ENCODE results near the gene TFDP1.

The TFDP1 gene

DNA sequence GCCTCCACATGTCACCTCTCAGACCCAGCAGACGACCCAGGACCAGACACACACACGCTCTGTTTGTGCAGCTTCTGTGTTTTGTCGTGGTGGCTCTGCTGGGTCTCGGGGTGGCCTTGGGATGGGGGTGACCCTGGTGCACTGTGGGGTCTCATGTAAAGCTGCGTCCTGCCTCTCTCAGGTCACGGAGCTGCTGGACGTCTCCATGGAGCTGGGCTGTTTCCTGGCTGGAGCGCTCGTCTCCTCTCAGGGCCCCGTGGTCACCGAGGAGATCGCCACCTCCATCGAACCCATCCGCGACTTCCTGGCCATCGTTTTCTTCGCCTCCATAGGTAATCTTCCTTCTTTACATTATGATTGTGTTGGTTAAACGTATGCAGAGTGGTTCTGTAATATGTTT lies 45.4 kb upstream of the TFDP1 start:
- H3K4me3 ChIP-seq (ENCODE audit: low read depth in 1 of 2, low read length in 2 of 2) = no peak overlapping the region
- 0 out of 2 replicates have a peak, but pooled peaks cover 3% of the 10 kb centered on the region for H3K79me2 ChIP-seq (ENCODE audit: insufficient read depth, low read length)
- H3K27ac ChIP-seq (ENCODE audit: low read length) = no peak overlapping the region
- no peaks in the 10 kb centered on the region for H3K4me1 ChIP-seq (ENCODE audit: insufficient read depth, low read length)
- no peaks in the 10 kb centered on the region for H3K9me3 ChIP-seq (ENCODE audit: insufficient read depth, low read length, severe bottlenecking)
- H3K4me2 ChIP-seq (ENCODE audit: insufficient read depth, low read length) = no peak overlapping the region
- DNase-seq (no peak), ATAC-seq (ENCODE audit: insufficient read depth, low read depth) (no peak)
- no peaks in the 10 kb centered on the region for H3K27me3 ChIP-seq (ENCODE audit: insufficient read depth, low read length, poor library complexity)
- no peak overlapping the region for H2AFZ ChIP-seq (ENCODE audit: low read depth, low read length)
- peaks cover 23% of the 10 kb centered on the region for H3K36me3 ChIP-seq (ENCODE audit: insufficient read depth, low read length)
- H3K9ac ChIP-seq (ENCODE audit: low read depth, low read length) = no peak overlapping the region
- no peaks in the 10 kb centered on the region for H4K20me1 ChIP-seq (ENCODE audit: insufficient read depth, low read length)
- TF ChIP-seq CTCF (IDR thresholded peaks at IDR 0.05; ENCODE audit: borderline replicate concordance, extremely low read depth, low read length, poor library complexity, severe bottlenecking) (no peak), EZH2 (IDR thresholded peaks at IDR 0.05; ENCODE audit: borderline replicate concordance, low read depth, low read length, severe bottlenecking) (no peak)

- DNase-seq (no peak), ATAC-seq (ENCODE audit: insufficient read depth, low read depth) (no peak)
- Histone ChIP-seq H3K27ac (ENCODE audit: low read length) (no peak overlapping the region), H3K79me2 (ENCODE audit: insufficient read depth, low read length) (0 out of 2 replicates have a peak, but pooled peaks cover 3% of the 10 kb centered on the region), H3K9me3 (ENCODE audit: insufficient read depth, low read length, severe bottlenecking) (no peaks in the 10 kb centered on the region), H4K20me1 (ENCODE audit: insufficient read depth, low read length) (peaks cover 5% of the 10 kb centered on the region; the same call in 1 of the 2 replicates), H3K4me3 (ENCODE audit: low read depth in 1 of 2, low read length in 2 of 2) (no peak overlapping the region), H2AFZ (ENCODE audit: low read depth, low read length) (no peak overlapping the region), H3K36me3 (ENCODE audit: insufficient read depth, low read length) (peaks cover 23% of the 10 kb centered on the region), H3K4me1 (ENCODE audit: insufficient read depth, low read length) (no peaks in the 10 kb centered on the region), H3K4me2 (ENCODE audit: insufficient read depth, low read length) (no peak overlapping the region), H3K9ac (ENCODE audit: low read depth, low read length) (no peak overlapping the region), H3K27me3 (ENCODE audit: insufficient read depth, low read length, poor library complexity) (no peaks in the 10 kb centered on the region)
- TF ChIP-seq EZH2 (IDR thresholded peaks at IDR 0.05; ENCODE audit: borderline replicate concordance, low read depth, low read length, severe bottlenecking) (no peak), CTCF (IDR thresholded peaks at IDR 0.05; ENCODE audit: borderline replicate concordance, extremely low read depth, low read length, poor library complexity, severe bottlenecking) (no peak)
Measured at GRCh38 chr13:113539822-113540221, 44.7 kb upstream of the TFDP1 start.

GRCh38 chr13:113540523-113540922 lies 44.0 kb upstream of the TFDP1 start:
- no peak overlapping the region for H3K4me3 ChIP-seq (ENCODE audit: low read depth in 1 of 2, low read length in 2 of 2)
- H3K27me3 ChIP-seq (ENCODE audit: insufficient read depth, low read length, poor library complexity) = no peaks in the 10 kb centered on the region
- H2AFZ ChIP-seq (ENCODE audit: low read depth, low read length) = no peak overlapping the region
- H3K4me2 ChIP-seq (ENCODE audit: insufficient read depth, low read length) = no peak overlapping the region
- H4K20me1 ChIP-seq (ENCODE audit: insufficient read depth, low read length) = peaks cover 10% of the 10 kb centered on the region
- no peak overlapping the region for H3K27ac ChIP-seq (ENCODE audit: low read length)
- H3K9ac ChIP-seq (ENCODE audit: low read depth, low read length) = no peak overlapping the region
- H3K79me2 ChIP-seq (ENCODE audit: insufficient read depth, low read length) = 0 out of 2 replicates have a peak, but pooled peaks cover 3% of the 10 kb centered on the region
- H3K9me3 ChIP-seq (ENCODE audit: insufficient read depth, low read length, severe bottlenecking) = no peaks in the 10 kb centered on the region
- ATAC-seq (ENCODE audit: insufficient read depth, low read depth) = no peak
- DNase-seq = no peak
- H3K36me3 ChIP-seq (ENCODE audit: insufficient read depth, low read length) = peaks cover 23% of the 10 kb centered on the region
- H3K4me1 ChIP-seq (ENCODE audit: insufficient read depth, low read length) = no peaks in the 10 kb centered on the region
- TF ChIP-seq EZH2 (IDR thresholded peaks at IDR 0.05; ENCODE audit: borderline replicate concordance, low read depth, low read length, severe bottlenecking) (no peak), CTCF (IDR thresholded peaks at IDR 0.05; ENCODE audit: borderline replicate concordance, extremely low read depth, low read length, poor library complexity, severe bottlenecking) (no peak)
